ENCODE data around the gene NTNG1.

DNA sequence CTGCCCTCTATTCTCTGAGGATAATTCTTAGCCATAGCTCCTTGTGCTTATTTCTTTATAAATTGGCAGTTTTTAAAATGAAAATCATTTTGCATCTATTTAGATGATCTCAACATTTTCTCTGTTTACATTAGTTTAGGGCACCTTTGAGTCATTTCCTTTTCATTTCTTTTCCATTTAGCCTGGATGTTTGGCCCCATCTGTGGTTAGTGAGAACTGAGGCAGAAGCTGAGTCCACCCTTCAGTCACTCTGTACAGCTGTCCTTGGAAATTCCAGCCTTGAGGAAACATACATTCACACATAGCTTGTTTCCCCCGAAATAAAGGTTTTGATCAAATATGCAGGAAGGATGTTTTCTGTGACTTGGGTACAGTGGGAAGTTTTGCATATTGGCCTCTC is 123.7 kb downstream of the NTNG1 start:
- TF ChIP-seq, protein P1, sequence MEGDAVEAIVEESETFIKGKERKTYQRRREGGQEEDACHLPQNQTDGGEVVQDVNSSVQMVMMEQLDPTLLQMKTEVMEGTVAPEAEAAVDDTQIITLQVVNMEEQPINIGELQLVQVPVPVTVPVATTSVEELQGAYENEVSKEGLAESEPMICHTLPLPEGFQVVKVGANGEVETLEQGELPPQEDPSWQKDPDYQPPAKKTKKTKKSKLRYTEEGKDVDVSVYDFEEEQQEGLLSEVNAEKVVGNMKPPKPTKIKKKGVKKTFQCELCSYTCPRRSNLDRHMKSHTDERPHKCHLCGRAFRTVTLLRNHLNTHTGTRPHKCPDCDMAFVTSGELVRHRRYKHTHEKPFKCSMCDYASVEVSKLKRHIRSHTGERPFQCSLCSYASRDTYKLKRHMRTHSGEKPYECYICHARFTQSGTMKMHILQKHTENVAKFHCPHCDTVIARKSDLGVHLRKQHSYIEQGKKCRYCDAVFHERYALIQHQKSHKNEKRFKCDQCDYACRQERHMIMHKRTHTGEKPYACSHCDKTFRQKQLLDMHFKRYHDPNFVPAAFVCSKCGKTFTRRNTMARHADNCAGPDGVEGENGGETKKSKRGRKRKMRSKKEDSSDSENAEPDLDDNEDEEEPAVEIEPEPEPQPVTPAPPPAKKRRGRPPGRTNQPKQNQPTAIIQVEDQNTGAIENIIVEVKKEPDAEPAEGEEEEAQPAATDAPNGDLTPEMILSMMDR (IDR thresholded peaks at IDR 0.05): no peak
- TF ChIP-seq POLR2A (IDR thresholded peaks at IDR 0.05): no peak
